Suprapubic skin (tissue), 3 donors: ENCODE measurements around the gene SLC35E4.

Experiments
- EP300 ChIP-seq: sonication (generic); formaldehyde crosslinking; IDR thresholded peaks from one replicate; pipeline ENCODE4 v1.6.1; 2017; ENCODE audit warnings: antibody characterized with exemption
- TF ChIP-seq, protein P1 (sequence below), 2 donors: fragments of 200-600 bp in 1 of 2; fragments of 450-650 bp in 1 of 2; sonication (generic) in 1 of 2; IDR thresholded peaks; one replicate each; pipeline ENCODE4 v1.5.1; 2016 to 2019; ENCODE audit warnings: antibody characterized with exemption in 2 of 2, mild to moderate bottlenecking in 1 of 2, moderate library complexity in 1 of 2

- TF ChIP-seq, protein P1, sequence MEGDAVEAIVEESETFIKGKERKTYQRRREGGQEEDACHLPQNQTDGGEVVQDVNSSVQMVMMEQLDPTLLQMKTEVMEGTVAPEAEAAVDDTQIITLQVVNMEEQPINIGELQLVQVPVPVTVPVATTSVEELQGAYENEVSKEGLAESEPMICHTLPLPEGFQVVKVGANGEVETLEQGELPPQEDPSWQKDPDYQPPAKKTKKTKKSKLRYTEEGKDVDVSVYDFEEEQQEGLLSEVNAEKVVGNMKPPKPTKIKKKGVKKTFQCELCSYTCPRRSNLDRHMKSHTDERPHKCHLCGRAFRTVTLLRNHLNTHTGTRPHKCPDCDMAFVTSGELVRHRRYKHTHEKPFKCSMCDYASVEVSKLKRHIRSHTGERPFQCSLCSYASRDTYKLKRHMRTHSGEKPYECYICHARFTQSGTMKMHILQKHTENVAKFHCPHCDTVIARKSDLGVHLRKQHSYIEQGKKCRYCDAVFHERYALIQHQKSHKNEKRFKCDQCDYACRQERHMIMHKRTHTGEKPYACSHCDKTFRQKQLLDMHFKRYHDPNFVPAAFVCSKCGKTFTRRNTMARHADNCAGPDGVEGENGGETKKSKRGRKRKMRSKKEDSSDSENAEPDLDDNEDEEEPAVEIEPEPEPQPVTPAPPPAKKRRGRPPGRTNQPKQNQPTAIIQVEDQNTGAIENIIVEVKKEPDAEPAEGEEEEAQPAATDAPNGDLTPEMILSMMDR (IDR thresholded peaks at IDR 0.05): no peak
- TF ChIP-seq EP300: no peak
These were observed 20.0 kb downstream of the SLC35E4 start for GRCh38 chr22:30655532-30655931.
